Mesothelial cell of epicardium (in vitro differentiated cells): ENCODE measurements around the gene FDXACB1. TPM values are rescaled to one million over a fixed set of nuclear protein-coding genes. Genes with fewer than 3 reads are reported as not detected.

Source experiments
- DNase-seq, 2 experiments: peaks; one replicate each; pipeline ENCODE4 v3.0.0; 2021; ENCODE audit warnings: low spot score in 2 of 2; ENCODE audit not compliant: unreplicated experiment in 2 of 2
- H3K27ac Mint-ChIP-seq: 2 replicates; pipeline ENCODE4 v1.8.0; 2021; ENCODE audit warnings: mixed read lengths
- H3K27me3 Mint-ChIP-seq: 2 replicates; pipeline ENCODE4 v1.8.0; 2021; ENCODE audit warnings: low read depth, mixed read lengths
- H3K36me3 Mint-ChIP-seq: 2 replicates; pipeline ENCODE4 v1.8.0; 2021; ENCODE audit warnings: mixed read lengths
- H3K4me1 Mint-ChIP-seq: 2 replicates; pipeline ENCODE4 v1.8.0; 2021; ENCODE audit warnings: mixed read lengths
- H3K4me3 Mint-ChIP-seq: 2 replicates; pipeline ENCODE4 v1.8.0; 2021; ENCODE audit warnings: mild to moderate bottlenecking, moderate library complexity, mixed read lengths
- H3K9me3 Mint-ChIP-seq: 2 replicates; pipeline ENCODE4 v1.8.0; 2021; ENCODE audit warnings: mixed read lengths
- total RNA-seq: library from RNA; stranded (reverse); gene quantifications from 3 replicates; pipeline ENCODE4 v1.2.1, GENCODE V29; 2021
- TF ChIP-seq, protein P1 (sequence below): fragments of 200-600 bp; sonication (generic); IDR thresholded peaks from one replicate; pipeline ENCODE4 v1.5.0; 2021; ENCODE audit warnings: antibody characterized with exemption; ENCODE audit not compliant: unreplicated experiment

The FDXACB1 gene
- total RNA-seq, 1 donor from 2014 or later: 3.5 TPM

DNA sequence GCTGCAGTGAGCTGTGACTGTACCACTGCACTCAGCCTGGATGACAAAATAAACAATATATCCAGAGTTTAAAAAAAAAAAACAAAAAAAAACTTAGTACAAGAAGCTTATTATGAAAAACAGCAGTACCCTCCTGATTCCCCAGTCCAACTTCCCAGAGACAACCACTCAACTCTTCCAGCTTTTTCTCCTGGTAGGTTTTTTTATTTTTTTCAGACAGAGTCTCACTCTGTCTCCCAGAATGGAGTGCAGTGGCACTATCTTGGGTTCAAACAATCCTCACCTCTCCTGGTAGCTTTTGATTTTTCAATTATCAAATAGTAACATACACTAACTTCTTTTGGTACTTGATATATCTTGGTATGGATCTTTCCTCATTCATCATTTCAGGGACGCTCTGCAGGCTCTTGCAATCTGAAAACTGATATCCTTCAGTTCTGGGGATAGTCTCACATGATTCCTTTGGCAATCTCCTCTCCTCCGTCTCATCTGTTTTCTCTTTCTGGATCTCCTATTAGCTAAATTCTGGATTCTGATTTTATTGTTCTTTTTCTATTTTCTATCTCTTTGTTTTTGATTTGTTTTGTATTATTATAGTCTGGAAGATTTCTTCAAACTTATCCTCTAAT is 52.5 kb downstream of the FDXACB1 start:
- Mint-ChIP-seq H3K36me3 (peaks cover 19% of the 10 kb centered on the region), H3K27ac (no peak overlapping the region), H3K4me3 (no peak overlapping the region), H3K27me3 (no peaks in the 10 kb centered on the region), H3K4me1 (no peaks in the 10 kb centered on the region), H3K9me3 (no peaks in the 10 kb centered on the region)
- no peak for DNase-seq
- TF ChIP-seq, protein P1, sequence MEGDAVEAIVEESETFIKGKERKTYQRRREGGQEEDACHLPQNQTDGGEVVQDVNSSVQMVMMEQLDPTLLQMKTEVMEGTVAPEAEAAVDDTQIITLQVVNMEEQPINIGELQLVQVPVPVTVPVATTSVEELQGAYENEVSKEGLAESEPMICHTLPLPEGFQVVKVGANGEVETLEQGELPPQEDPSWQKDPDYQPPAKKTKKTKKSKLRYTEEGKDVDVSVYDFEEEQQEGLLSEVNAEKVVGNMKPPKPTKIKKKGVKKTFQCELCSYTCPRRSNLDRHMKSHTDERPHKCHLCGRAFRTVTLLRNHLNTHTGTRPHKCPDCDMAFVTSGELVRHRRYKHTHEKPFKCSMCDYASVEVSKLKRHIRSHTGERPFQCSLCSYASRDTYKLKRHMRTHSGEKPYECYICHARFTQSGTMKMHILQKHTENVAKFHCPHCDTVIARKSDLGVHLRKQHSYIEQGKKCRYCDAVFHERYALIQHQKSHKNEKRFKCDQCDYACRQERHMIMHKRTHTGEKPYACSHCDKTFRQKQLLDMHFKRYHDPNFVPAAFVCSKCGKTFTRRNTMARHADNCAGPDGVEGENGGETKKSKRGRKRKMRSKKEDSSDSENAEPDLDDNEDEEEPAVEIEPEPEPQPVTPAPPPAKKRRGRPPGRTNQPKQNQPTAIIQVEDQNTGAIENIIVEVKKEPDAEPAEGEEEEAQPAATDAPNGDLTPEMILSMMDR: no peak

Other genes starting within 250 kb of the FDXACB1 start
- 29.2 to 34.8 TPM (median 33.8 TPM) in 3 replicates for gene PPP2R1B, start 112.8 kb downstream of the FDXACB1 start, total RNA-seq
- gene ALG9, start 7.6 kb downstream of the FDXACB1 start, total RNA-seq: 48.5 to 51.9 TPM (median 50.6 TPM) in 3 replicates
- gene CFAP68, start 376 bp upstream of the FDXACB1 start, total RNA-seq: 31.2 to 35.9 TPM (median 34.0 TPM) in 3 replicates
- gene CRYAB, start 32.6 kb upstream of the FDXACB1 start, total RNA-seq: 0.49 to 0.74 TPM (median 0.63 TPM) in 3 replicates
- 0.22 to 0.51 TPM (median 0.27 TPM) in 3 replicates for gene HSPB2, start 33.6 kb upstream of the FDXACB1 start, total RNA-seq
- gene C11orf52, start 39.7 kb upstream of the FDXACB1 start, total RNA-seq: 6.9 to 7.9 TPM (median 7.9 TPM) in 3 replicates
- gene DIXDC1, start 58.2 kb upstream of the FDXACB1 start, total RNA-seq: 20.0 to 21.2 TPM (median 20.3 TPM) in 3 replicates
- 23.8 to 26.5 TPM (median 25.0 TPM) in 3 replicates for gene DLAT, start 146.2 kb upstream of the FDXACB1 start, total RNA-seq
- gene PIH1D2, start 194.9 kb upstream of the FDXACB1 start, total RNA-seq: 1.2 to 1.9 TPM (median 1.3 TPM) in 3 replicates
- gene NKAPD1, start 195.1 kb upstream of the FDXACB1 start, total RNA-seq: 23.3 to 28.0 TPM (median 26.3 TPM) in 3 replicates
- 48.8 to 51.9 TPM (median 51.5 TPM) in 3 replicates for gene TIMM8B, start 207.6 kb upstream of the FDXACB1 start, total RNA-seq
- gene SDHD, start 207.7 kb upstream of the FDXACB1 start, total RNA-seq: 44.4 to 48.6 TPM (median 47.3 TPM) in 3 replicates